Lung (tissue), 12 donors: Measurements from ENCODE around the gene CACNA1G. TPM values are rescaled to one million over a fixed set of nuclear protein-coding genes. Genes with fewer than 3 reads are reported as not detected.

Source experiments
- ATAC-seq: fragments of 200-7000 bp; cut with Tn5 transposase; one replicate; pipeline ENCODE4 v1.9.1; 2020; ENCODE audit warnings: moderate number of reproducible peaks; ENCODE audit not compliant: insufficient read depth, low FRiP score
- DNase-seq, 3 donors: peaks; one replicate each; pipeline ENCODE4 v3.0.0-alpha.2; 2013 to 2017
- H3K27ac ChIP-seq, 2 donors: one replicate each; pipeline ENCODE4 v1.5.1; 2013; ENCODE audit warnings: mild to moderate bottlenecking in 2 of 2, moderate library complexity in 2 of 2, control low read depth in 1 of 2, inconsistent platforms in 1 of 2, low read depth in 1 of 2, low read length in 1 of 2
- H3K27me3 ChIP-seq, 3 donors: one replicate each; pipeline ENCODE4 v1.5.1; 2013; ENCODE audit warnings: low read length in 2 of 3; ENCODE audit not compliant: control insufficient read depth in 3 of 3, insufficient read depth in 3 of 3
- H3K36me3 ChIP-seq, 4 donors: one replicate each; pipeline ENCODE4 v1.5.1; 2013; ENCODE audit warnings: low read length in 4 of 4, mild to moderate bottlenecking in 1 of 4, moderate library complexity in 1 of 4; ENCODE audit not compliant: control insufficient read depth in 4 of 4, insufficient read depth in 4 of 4
- H3K4me1 ChIP-seq, 5 donors: one replicate each; pipeline ENCODE4 v1.5.1; 2013; ENCODE audit warnings: low read length in 5 of 5, mild to moderate bottlenecking in 2 of 5, moderate library complexity in 1 of 5; ENCODE audit not compliant: control insufficient read depth in 5 of 5, insufficient read depth in 5 of 5
- H3K4me3 ChIP-seq: one replicate; pipeline ENCODE4 v1.5.1; 2013; ENCODE audit warnings: mild to moderate bottlenecking, control low read depth, moderate library complexity
- H3K9ac ChIP-seq, 2 donors: one replicate each; pipeline ENCODE4 v1.5.1; 2013; ENCODE audit warnings: low read length in 2 of 2, control low read depth in 1 of 2; ENCODE audit not compliant: insufficient read depth in 1 of 2
- H3K9me3 ChIP-seq, 4 donors: one replicate each; pipeline ENCODE4 v1.5.1; 2013; ENCODE audit warnings: low read length in 3 of 4, mild to moderate bottlenecking in 1 of 4, moderate library complexity in 1 of 4; ENCODE audit not compliant: control insufficient read depth in 4 of 4, insufficient read depth in 3 of 4
- CTCF ChIP-seq: IDR thresholded peaks from 2 replicates; pipeline ENCODE4 v1.5.1; 2012; ENCODE audit warnings: mild to moderate bottlenecking; ENCODE audit errors: control extremely low read depth, extremely low read depth
- WGBS, 2 donors: extraction: QIAGEN DNeasy Blood & Tissue Kit; methylation state at CpG; one replicate each; pipeline ENCODE4 v1.1.7; 2013; 5-methylcytosine and 5-hydroxymethylcytosine counted together
- polyA plus RNA-seq, 2 donors: library from polyadenylated mRNA; stranded (reverse); fragments of 200-250 nt; gene quantifications; one replicate each; pipeline ENCODE4 v1.2.1, GENCODE V29; 2013
- total RNA-seq, 2 donors: library from RNA; depleted of rRNA in 1 of 2; stranded (reverse); fragments of >200 nt in 1 of 2; gene quantifications; one replicate each; pipeline ENCODE4 v1.2.1, GENCODE V29; 2014 to 2021
- donor health status: control.
- donor health status: control.
- donor health status: Bipolar disorder and iron deficiency.
- donor health status: healthy.
- donor health status: DM: yes; HTN: yes; CAD: no.

The CACNA1G gene
- total and polyA plus RNA-seq, 4 donors, result 0.14 to 3.6 (median 0.24) TPM

DNA sequence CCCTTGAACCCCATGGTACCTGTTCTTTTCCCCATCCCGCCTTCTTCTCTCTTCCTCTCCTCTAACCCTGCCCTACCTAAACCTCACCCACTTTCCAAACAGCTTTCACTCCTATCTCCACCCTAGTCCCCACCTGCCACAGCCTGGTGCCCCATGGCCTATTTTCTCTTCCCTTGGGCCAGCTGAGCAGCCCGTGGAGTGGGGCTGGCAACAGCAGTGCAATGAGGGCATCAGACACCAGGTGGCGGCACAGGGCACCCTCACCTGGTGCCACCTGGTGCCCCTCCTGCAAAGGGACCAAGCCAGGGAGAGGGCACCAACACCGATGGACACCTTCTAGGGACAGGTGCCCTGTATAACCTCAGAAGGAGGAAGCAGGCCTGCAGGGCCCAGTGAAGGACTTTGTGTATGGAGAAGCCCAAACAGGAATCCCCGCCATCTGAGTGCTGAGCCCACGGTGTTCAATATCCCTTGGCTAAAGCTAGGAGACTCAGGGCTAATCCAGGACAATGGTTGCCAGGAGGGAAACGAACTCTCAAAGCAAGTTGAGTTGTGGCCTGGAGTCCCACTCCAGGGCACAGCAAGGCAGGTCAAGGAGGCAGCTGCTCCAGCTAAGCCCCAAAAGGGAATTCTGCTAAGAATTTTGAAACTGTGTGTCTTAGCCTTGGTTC lies 70.1 kb downstream of the CACNA1G start:
- H3K27ac ChIP-seq, result no peak overlapping the region
- H3K9me3 ChIP-seq, result no peaks in the 10 kb centered on the region
- no peaks in the 10 kb centered on the region for H3K36me3 ChIP-seq
- no peak overlapping the region for H3K9ac ChIP-seq
- H3K4me3 ChIP-seq, result no peak overlapping the region
- no peak for DNase-seq
- peak; percentile 65 for TF ChIP-seq CTCF
- H3K4me1 ChIP-seq, result peaks cover 0 to 55% (median 10%) of the 10 kb centered on the region in 5 donors
- H3K27me3 ChIP-seq, result peaks cover 0 to 2% (median 0%) of the 10 kb centered on the region in 3 donors
- 61 to 62% methylated on average over 7 of the region's 7 CpGs for WGBS, 2 donors
- no peak for ATAC-seq

DNA sequence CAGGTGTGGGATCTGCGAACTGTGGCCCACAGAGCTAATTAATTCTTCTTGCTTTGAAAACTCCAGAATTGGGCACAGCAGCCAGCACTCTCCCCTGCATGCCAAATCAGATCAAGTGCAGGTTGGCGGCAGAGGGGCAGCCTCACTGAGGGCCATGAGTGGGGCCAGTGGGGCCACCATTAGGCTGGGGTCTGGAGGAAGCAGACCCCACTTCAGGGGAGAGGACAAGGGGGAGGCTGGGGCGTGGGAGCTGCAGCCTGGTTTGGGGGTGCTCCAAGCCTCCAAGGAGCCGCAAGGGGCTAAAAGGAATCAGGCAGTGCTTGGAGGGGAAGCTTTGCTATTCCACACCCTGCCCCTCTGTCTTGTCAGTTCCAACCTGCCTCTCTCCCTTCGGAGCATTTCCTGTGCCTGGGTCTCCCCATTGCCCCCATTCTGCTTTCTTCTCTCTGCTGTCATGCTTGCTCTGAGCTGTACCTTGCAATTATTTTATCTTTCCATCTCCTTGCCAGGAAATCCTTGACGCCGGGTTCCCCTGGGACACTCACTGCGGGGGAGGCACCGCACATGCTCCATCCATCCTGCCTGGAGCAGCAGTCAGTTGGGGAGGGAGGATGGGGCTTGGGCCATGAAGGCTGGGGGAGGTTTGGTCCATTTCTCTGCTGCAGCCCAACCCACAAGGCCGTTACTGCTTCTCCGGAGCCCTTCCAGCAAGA lies 70.8 kb downstream of the CACNA1G start:
- H3K36me3 ChIP-seq, result no peaks in the 10 kb centered on the region
- H3K9ac ChIP-seq, result no peak overlapping the region
- H3K4me3 ChIP-seq, result no peak overlapping the region
- 61 to 65% methylated on average over 11 of the region's 11 CpGs for WGBS, 2 donors
- ATAC-seq (no peak), DNase-seq (no peak)
- H3K27ac ChIP-seq, result no peak overlapping the region
- peaks cover 0 to 51% (median 10%) of the 10 kb centered on the region in 5 donors for H3K4me1 ChIP-seq
- peaks cover 0 to 2% (median 0%) of the 10 kb centered on the region in 3 donors for H3K27me3 ChIP-seq
- H3K9me3 ChIP-seq, result no peaks in the 10 kb centered on the region
- TF ChIP-seq CTCF, result no peak

GRCh38 chr17:50631908-50632571 lies 71.5 kb downstream of the CACNA1G start:
- ATAC-seq (no peak), DNase-seq (no peak)
- WGBS, 2 donors, result 86 to 90% methylated on average over 9 of the region's 9 CpGs
- TF ChIP-seq CTCF, result no peak
- Histone ChIP-seq H3K9me3 (no peaks in the 10 kb centered on the region), H3K27me3 (peaks cover 0 to 2% (median 0%) of the 10 kb centered on the region in 3 donors), H3K4me1 (peaks cover 0 to 49% (median 10%) of the 10 kb centered on the region in 5 donors), H3K36me3 (no peaks in the 10 kb centered on the region), H3K9ac (no peak overlapping the region), H3K27ac (no peak overlapping the region), H3K4me3 (no peak overlapping the region)
